ENCODE results near the gene ZNF385B.

ZNF385B gene

GRCh38 chr2:179581605-179582004 lies 279.8 kb downstream of the ZNF385B start:
- no peak for DNase-seq (ENCODE audit: low read depth)

DNA sequence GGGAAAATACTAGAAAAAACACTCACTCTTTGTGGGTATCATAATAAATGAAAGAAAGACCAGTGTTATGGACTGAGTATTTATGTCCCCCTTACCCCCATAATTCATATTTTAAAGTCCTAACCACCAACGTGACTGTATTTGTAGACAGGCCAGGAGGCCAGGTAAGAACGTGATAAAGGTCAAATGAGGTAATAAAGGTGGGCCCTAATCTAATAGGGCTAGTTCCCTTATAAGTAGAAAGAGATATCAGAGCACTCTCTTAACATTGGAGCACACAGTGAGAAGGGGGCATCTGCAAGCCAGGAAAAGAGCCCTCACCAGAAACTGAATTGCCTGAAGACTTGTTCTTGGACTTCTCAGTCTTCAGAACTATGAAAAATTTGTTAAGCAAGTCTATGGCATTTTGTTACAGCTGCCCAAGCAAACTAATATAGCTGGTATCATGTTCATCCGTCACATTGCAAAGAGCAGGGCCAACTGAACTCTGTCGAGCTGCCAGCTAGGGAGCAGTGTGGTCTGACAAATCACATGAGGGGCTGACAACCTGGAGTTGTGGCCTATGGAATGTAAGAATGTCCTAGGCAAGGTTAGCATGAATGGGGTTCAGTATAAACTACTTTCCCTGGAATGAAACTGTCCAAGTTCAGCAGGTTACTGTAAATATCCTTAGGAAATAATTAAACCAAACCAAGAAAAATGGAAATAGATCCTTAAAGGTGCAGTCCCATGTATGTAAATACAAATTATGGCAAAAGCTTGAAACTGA lies 280.9 kb downstream of the ZNF385B start:
- DNase-seq (ENCODE audit: low read depth) = no peak

DNA sequence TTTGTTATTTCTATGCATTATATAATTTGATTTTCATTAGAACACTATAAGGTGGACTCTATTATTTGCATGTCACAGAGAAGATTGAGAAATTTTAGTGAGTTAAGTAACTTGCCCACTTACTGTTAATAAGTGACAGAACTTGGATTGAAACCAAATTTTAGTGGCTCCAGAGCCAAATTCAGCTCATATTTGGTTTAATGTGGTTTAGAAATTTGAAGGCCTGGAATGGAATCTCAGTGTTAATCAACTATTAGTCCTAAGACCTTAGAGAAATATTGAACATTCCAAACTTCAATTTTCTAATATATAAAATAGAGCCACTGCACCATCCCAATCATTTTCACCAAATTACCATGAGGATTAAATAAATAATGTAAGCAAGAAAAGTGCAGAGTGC lies 281.6 kb downstream of the ZNF385B start:
- no peak for DNase-seq (ENCODE audit: low read depth)

- no peak for DNase-seq (ENCODE audit: low read depth)
Observed at GRCh38 chr2:179578171-179578916, 283.1 kb downstream of the ZNF385B start.

GRCh38 chr2:179574061-179574519 lies 287.3 kb downstream of the ZNF385B start:
- no peak for DNase-seq (ENCODE audit: low read depth)

DNA sequence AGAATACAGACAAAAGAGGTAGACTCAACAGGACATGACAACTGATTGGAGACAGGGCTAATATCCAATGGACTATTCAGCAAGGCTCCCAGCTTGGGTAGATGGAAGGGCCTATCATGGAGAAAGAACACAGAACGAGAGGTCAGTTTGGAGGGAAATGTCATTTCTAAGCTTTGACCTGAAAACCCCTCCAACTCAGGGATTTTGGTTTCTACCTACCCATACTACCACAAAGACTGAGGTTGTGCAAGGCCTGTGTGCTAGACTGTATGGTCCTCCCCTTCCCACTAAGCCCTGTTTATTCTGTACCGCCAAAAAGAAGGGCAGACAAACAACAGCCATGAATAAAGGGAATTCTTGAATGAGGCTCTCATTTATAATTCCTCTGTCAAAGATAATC lies 288.9 kb downstream of the ZNF385B start:
- no peak for DNase-seq (ENCODE audit: low read depth)

GRCh38 chr2:179571721-179572120 lies 289.7 kb downstream of the ZNF385B start:
- DNase-seq (ENCODE audit: low read depth) = no peak

GRCh38 chr2:179571252-179571651 lies 290.2 kb downstream of the ZNF385B start:
- no peak for DNase-seq (ENCODE audit: low read depth)

DNA sequence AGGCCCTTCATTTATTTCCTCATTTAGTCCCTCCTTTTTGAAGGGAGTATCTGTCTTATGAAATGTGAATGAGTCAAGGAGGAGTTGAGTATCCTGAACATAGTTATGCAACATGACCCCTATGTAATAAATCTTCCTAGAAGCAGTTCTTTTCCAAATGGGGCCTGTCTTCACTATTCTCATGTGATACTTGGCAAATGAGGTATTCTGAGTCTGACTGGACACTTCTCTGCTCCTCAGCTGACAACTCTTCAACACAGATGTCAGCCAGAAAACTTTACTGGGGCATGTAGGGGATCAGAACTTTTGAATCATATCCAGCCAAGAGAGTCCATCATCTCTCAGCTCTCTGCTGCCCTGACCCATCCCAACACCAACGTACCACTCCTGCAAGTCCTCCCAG lies 291.6 kb downstream of the ZNF385B start:
- no peak for DNase-seq (ENCODE audit: low read depth)

DNA sequence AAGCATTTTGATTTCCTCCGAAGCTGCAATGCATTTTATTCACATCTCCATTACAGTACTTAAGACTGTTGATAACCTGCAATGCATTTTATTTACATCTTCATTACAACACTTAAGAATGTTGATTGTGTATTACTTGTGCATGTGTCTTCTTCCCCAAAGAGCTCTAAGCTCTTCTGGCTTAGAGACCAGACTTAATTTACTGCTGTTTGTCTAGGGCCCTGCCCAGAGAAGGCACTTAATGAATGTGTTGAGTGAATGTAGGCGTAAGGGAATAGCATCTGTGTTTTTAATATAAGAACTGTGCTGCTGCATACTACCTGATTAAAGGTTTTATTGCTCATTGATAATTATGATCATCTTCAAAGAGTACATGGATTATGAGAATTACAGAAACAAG lies 295.6 kb downstream of the ZNF385B start:
- DNase-seq (ENCODE audit: low read depth) = no peak

DNA sequence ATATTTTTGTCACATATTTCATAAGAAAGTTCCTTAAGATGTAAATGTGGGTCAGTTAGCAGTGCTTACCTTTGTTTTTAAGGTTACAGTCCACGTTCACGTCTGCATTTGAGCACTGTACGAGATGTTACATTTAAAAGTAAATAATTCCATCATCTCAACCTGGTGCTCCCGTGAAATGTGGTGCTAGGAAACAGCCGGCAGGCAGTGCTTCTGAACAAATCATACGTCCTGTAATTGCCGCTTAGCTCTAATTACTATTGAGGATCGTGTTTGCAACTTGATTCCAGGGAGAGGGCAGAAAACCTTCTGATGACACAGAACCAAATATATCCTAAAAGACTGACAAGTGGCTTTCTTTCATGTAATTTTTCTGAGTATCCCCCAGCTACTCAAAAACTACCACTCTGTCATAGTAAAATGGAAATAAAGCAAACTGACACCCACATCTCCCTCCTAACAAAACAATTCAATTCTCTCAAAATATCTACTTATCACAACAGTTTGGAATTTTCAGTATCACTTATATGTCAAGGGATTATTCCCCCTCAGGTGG lies 299.0 kb downstream of the ZNF385B start:
- no peak for DNase-seq (ENCODE audit: low read depth)

DNA sequence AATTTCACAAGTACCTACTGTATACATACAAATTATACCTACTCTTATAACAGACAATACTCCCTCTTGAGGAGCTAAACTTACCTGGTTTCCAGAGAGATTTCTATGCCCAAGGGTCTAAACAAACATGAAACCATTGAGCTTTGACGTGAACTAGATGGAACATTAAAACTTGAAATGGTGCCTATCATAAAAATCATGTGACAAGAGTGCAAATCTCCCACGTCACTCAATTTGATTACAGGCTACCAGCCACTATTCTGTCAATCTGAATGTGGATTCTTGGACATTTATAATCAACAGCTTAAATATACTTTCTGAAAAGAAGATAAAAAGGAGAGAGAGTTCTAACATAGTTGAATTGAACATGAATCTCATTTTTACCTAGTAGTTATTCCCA lies 299.7 kb downstream of the ZNF385B start:
- no peak for DNase-seq (ENCODE audit: low read depth)

DNA sequence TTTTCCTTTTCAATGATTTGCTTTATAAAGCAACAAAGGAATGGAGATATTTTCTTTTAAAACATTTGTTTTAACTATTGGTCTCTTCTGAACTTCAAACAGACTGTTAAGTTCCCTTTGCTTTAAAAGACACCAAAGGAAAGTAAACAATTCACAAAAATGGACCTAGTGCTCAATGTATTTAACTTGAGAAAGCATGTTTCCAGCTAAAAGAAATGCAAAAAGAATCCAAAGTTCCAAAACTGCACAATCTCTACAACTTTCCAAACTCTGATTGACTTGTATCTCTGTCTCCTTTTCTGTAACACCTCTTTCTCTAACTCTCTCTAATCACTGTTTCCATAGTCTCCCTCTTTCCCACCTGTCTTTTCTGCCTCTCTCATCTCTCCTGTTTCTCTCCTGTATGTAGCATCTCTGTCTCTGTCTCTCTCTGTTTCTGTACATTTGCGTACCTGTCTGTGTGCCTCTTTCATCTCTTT lies 301.1 kb downstream of the ZNF385B start:
- no peak for DNase-seq (ENCODE audit: low read depth)

- no peak for DNase-seq (ENCODE audit: low read depth)
Observed at GRCh38 chr2:179559108-179559806, 302.2 kb downstream of the ZNF385B start.

- DNase-seq (ENCODE audit: low read depth) = no peak
Observed at GRCh38 chr2:179558010-179558934, 303.1 kb downstream of the ZNF385B start.

DNA sequence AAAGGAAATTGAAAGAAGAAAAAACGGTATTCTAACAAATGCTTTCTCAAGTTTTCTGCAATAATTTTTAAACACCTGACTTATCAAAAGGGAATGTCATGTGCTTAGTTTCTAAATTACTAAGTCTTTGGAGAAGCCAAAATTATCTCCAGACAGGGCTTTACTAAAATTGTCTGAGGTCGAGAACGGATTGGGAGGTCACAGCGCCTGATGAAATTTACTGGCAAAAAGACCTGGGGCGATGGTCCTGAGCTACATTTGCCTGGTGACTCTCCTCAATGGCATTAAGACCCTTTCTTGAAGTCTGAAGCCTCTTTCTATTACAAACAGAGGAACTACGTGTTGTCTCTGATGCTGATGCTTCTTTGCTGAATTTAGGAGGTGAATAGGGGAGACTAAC lies 305.0 kb downstream of the ZNF385B start:
- DNase-seq (ENCODE audit: low read depth) = no peak

DNA sequence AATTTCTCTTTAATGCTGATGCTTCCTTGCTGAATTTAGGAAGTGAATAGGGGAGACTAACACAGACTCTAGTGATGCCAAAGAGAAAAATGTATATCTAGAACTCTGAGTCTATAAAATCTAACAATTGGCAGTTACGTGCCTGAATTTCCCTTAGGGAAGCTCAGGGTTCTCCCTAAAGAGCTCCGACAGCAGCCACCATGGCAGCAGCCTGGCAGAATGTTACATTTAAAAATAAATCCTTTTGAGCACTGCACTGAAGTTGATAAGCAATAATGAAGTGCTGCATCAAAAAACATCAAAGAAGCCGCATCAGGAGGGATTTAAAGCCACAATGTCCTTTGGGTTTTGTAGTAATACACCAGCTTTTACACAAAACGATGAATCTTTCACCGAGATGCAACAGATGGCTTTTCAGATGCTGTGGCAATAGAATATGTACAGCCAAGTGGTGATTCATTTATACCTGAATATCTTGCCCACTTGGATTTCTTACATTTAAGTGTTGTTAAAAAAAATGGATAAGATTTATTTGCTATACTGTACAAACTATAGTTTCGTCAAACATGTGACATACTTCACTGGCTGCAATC lies 305.6 kb downstream of the ZNF385B start:
- no peak for DNase-seq (ENCODE audit: low read depth)

GRCh38 chr2:179554639-179555386 lies 306.6 kb downstream of the ZNF385B start:
- DNase-seq (ENCODE audit: low read depth) = no peak

DNA sequence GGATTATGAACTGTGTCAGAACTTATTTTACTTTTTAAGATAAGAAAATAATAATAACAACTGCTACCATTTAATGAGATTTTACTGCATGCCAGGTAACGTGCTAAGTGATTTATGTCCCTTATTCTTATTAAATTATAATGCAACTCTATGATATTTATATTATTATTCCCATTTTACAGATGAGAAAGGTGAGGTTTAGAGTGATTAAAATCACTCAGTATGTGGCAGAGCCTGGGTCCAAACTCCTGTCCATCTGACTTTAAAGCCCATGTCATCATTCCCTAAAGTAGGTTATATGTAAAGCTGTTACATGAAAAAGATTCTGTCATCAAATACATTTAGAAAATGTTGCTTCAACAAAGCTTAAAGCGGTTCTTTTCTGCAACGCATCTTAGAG lies 308.0 kb downstream of the ZNF385B start:
- no peak for DNase-seq (ENCODE audit: low read depth)

DNA sequence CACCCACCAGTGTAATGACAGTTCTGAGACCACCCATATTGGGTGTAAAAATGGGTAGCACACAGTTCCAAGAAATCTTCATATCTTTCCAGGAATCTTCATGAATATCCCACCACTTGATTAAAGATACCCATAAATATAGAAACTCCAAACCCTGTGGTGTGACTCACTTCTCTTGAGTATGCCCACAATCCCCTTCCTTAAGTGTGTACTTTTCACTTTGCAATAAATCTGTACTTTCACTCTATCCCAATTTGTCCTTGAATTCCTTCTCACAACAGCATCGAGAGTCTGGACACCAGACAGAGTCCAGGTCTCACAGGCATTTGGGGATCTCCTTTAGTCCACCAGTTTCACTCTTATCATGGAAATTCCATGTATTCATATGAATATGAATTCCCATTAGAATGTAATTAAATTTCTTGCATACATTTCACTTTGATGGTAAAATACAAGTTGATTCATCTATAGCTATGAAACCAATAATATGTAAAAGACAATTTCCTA lies 309.8 kb downstream of the ZNF385B start:
- no peak for DNase-seq (ENCODE audit: low read depth)

All from stimulated activated CD8-positive, alpha-beta memory T cell treated with anti-CD3 and anti-CD28 coated beads, Interleukin-12 subunit alpha, Interleukin-12 subunit beta, amount 100 ng/mL, for 1 hour (primary cell).